ENCODE results near the gene CRYBG1.
A peak's percentile ranks its signal among the peaks of the same experiment; 100 is the strongest.
"Not testable (repeated sequence)": the region's sequence is repeated elsewhere in the genome, so short reads cannot be mapped to it uniquely, and the experiment has no call there.

CRYBG1 gene

GRCh38 chr6:106572875-106573585 lies 212.5 kb downstream of the CRYBG1 start:
- no peak for TF ChIP-seq CTCF (IDR thresholded peaks at IDR 0.05; ENCODE audit: low read depth, low read length)

GRCh38 chr6:106574741-106575458 lies 214.4 kb downstream of the CRYBG1 start:
- TF ChIP-seq CTCF (IDR thresholded peaks at IDR 0.05; ENCODE audit: low read depth, low read length), result no peak
- peak; percentile 28 for DNase-seq (ENCODE audit: extremely low read depth, low read depth)

More at GRCh38 chr6:106572875-106573585, 212.5 kb downstream of the CRYBG1 start:
- DNase-seq (ENCODE audit: extremely low read depth, low read depth), result no peak

- no peak for DNase-seq (ENCODE audit: extremely low read depth, low read depth)
Observed at GRCh38 chr6:106579281-106579680, 218.8 kb downstream of the CRYBG1 start.

GRCh38 chr6:106581468-106581867 lies 221.0 kb downstream of the CRYBG1 start:
- TF ChIP-seq CTCF (IDR thresholded peaks at IDR 0.05; ENCODE audit: low read depth, low read length), result no peak
- DNase-seq (ENCODE audit: extremely low read depth, low read depth), result no peak

More at GRCh38 chr6:106579281-106579680, 218.8 kb downstream of the CRYBG1 start:
- no peak for TF ChIP-seq CTCF (IDR thresholded peaks at IDR 0.05; ENCODE audit: low read depth, low read length)

GRCh38 chr6:106586815-106587415 lies 226.4 kb downstream of the CRYBG1 start:
- TF ChIP-seq CTCF (IDR thresholded peaks at IDR 0.05; ENCODE audit: low read depth, low read length), result no peak
- no peak for DNase-seq (ENCODE audit: extremely low read depth, low read depth)

- DNase-seq (ENCODE audit: extremely low read depth, low read depth), result not testable (repeated sequence)
Observed at GRCh38 chr6:106588937-106589336, 228.4 kb downstream of the CRYBG1 start.

GRCh38 chr6:106591111-106591825 lies 230.8 kb downstream of the CRYBG1 start:
- TF ChIP-seq CTCF (IDR thresholded peaks at IDR 0.05; ENCODE audit: low read depth, low read length), result no peak
- DNase-seq (ENCODE audit: extremely low read depth, low read depth), result peak; percentile 46

Measured in AG09319 (cell line).